Calu3 (cell line): Measurements from ENCODE around the gene FUCA2. TPM values are rescaled to one million over a fixed set of nuclear protein-coding genes. Genes with fewer than 3 reads are reported as not detected.
"Not testable (repeated sequence)": the region's sequence is repeated elsewhere in the genome, so short reads cannot be mapped to it uniquely, and the experiment has no call there.

ENCODE experiments used
- BruUV-seq: library from RNA; stranded (reverse); fragments of 400-500 nt; replicated peaks from 2 replicates; lab custom pipeline; 2021; lab: Mats Ljungman, UMichigan
- CTCF ChIA-PET: fragments of 300-600 bp; sonication (Branson Sonifier 250); formaldehyde crosslinking; loops from one replicate; lab custom pipeline; 2022; ENCODE audit warnings: antibody characterized with exemption; lab: Charles Lee
- DNase-seq: peaks from one replicate; pipeline ENCODE4 v3.0.0; 2022
- H3K27ac Mint-ChIP-seq: one replicate; pipeline ENCODE4 v1.8.0; 2022; ENCODE audit warnings: mixed read lengths; ENCODE audit not compliant: unreplicated experiment
- H3K27me3 Mint-ChIP-seq: one replicate; pipeline ENCODE4 v1.8.0; 2022; ENCODE audit warnings: mixed read lengths; ENCODE audit not compliant: unreplicated experiment
- H3K36me3 Mint-ChIP-seq: one replicate; pipeline ENCODE4 v1.8.0; 2022; ENCODE audit warnings: mild to moderate bottlenecking, moderate library complexity, mixed read lengths; ENCODE audit not compliant: insufficient read depth, unreplicated experiment
- H3K4me1 Mint-ChIP-seq: one replicate; pipeline ENCODE4 v1.8.0; 2022; ENCODE audit warnings: mild to moderate bottlenecking, low read depth, mixed read lengths; ENCODE audit not compliant: unreplicated experiment
- H3K4me3 Mint-ChIP-seq: one replicate; pipeline ENCODE4 v1.8.0; 2022; ENCODE audit warnings: mild to moderate bottlenecking, low read depth, moderate library complexity, mixed read lengths; ENCODE audit not compliant: unreplicated experiment
- H3K9me3 Mint-ChIP-seq: one replicate; pipeline ENCODE4 v1.8.0; 2022; ENCODE audit warnings: low read depth, mixed read lengths; ENCODE audit not compliant: unreplicated experiment
- intact Hi-C: fragments of 100-400 bp; cut with micrococcal nuclease; formaldehyde crosslinking; loops from one replicate; pipeline ENCODE4 v1.10.0; 2022; ENCODE audit not compliant: unreplicated experiment
- total RNA-seq: library from RNA; stranded (reverse); gene quantifications from 2 replicates; pipeline ENCODE4 v1.2.3, GENCODE V29; 2022
- TF ChIP-seq, protein P1 (sequence below): fragments of 200-600 bp; IDR thresholded peaks from one replicate; pipeline ENCODE4 v1.8.0; 2022; ENCODE audit warnings: antibody characterized with exemption; ENCODE audit not compliant: unreplicated experiment

FUCA2 gene
- total RNA-seq, 1 experiment from 2014 or later: 45.5 TPM

DNA sequence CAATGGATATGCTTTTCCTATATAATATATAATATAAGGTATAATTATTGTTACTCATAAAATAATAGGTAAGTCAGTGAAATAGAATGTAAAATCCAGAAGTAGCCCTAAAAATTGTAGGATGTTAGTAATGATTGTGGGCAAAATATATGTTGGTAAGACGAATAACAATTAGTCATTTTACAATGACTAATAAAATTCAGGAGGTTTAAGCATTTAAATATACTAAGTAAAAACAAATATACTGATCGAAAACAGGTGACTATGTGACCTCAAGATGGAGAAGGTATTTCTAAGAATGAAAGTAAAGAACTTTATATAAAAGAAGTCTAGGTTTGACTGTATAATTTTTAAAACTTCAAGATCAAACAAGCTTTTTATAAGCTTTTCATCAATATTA lies 28.9 kb downstream of the FUCA2 start:
- CTCF ChIA-PET: no interaction called here
- no TSS peak for BruUV-seq
- no peak for DNase-seq
- Mint-ChIP-seq H3K27me3 (no peaks in the 10 kb centered on the region), H3K4me1 (no peaks in the 10 kb centered on the region), H3K27ac (no peak overlapping the region), H3K9me3 (no peaks in the 10 kb centered on the region), H3K36me3 (no peaks in the 10 kb centered on the region), H3K4me3 (no peak overlapping the region)
- TF ChIP-seq, protein P1, sequence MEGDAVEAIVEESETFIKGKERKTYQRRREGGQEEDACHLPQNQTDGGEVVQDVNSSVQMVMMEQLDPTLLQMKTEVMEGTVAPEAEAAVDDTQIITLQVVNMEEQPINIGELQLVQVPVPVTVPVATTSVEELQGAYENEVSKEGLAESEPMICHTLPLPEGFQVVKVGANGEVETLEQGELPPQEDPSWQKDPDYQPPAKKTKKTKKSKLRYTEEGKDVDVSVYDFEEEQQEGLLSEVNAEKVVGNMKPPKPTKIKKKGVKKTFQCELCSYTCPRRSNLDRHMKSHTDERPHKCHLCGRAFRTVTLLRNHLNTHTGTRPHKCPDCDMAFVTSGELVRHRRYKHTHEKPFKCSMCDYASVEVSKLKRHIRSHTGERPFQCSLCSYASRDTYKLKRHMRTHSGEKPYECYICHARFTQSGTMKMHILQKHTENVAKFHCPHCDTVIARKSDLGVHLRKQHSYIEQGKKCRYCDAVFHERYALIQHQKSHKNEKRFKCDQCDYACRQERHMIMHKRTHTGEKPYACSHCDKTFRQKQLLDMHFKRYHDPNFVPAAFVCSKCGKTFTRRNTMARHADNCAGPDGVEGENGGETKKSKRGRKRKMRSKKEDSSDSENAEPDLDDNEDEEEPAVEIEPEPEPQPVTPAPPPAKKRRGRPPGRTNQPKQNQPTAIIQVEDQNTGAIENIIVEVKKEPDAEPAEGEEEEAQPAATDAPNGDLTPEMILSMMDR: no peak
- intact Hi-C loops: no loop called here

DNA sequence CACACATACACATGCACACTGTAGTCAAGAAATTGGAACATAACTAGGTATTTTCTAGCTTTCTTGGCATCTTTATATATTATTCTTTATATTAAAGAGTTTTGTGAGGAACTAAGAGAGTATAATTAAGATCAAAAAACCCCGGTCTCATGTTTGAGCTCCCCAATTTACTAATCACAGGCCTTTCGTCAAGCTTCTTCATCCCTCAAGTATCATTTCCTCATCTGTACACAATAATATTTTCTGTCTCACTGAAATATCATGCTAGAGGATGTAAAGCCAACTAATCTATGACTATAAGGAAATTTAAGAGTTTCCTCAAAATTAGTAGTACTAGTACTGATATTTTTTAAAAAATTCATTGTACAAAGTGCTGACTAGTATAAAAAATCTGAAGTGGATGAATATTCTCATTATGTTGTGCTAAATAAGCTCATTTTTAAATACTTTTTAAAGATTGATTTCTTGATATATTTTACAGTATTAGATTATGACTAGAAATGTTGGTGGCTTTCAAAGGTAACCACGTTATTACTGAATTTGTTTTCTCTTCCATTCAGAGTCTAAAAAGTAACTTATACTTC lies 32.9 kb downstream of the FUCA2 start:
- CTCF ChIA-PET: interaction anchor here (0.5 kb wide), 1 partner anchor 447 kb away, joined by 5 read pairs; no protein-coding TSS in a partner anchor
- Mint-ChIP-seq H3K4me3 (no peak overlapping the region), H3K27me3 (no peaks in the 10 kb centered on the region), H3K9me3 (no peaks in the 10 kb centered on the region), H3K27ac (no peak overlapping the region), H3K4me1 (no peaks in the 10 kb centered on the region), H3K36me3 (no peaks in the 10 kb centered on the region)
- TF ChIP-seq, protein P1: no peak
- intact Hi-C loops: no loop called here
- no peak for DNase-seq
- no TSS peak for BruUV-seq

DNA sequence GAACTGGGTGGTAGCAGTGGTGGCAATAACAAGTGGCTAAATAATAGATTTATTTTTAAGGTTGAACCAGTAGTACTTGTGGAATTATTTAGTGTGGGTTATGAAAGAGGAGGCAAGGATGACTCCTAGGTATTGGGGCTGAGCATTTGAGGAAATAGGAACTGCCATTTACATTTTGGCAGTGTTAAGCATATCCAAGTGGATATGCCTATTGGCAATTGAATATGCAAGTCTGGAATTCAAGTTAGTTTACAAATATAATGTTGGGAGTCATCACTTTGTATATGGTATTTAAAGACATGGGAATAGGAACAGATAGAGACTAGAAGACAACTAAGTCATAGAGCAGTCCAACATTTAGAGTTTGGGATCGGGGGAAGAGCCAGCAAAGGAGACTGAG lies 35.0 kb downstream of the FUCA2 start:
- Mint-ChIP-seq H3K4me3 (no peak overlapping the region), H3K27me3 (no peaks in the 10 kb centered on the region), H3K9me3 (no peaks in the 10 kb centered on the region), H3K4me1 (no peaks in the 10 kb centered on the region), H3K27ac (no peak overlapping the region), H3K36me3 (no peaks in the 10 kb centered on the region)
- CTCF ChIA-PET: no interaction called here
- intact Hi-C loops: no loop called here
- TF ChIP-seq, protein P1: no peak
- no peak for DNase-seq
- BruUV-seq: no TSS peak

DNA sequence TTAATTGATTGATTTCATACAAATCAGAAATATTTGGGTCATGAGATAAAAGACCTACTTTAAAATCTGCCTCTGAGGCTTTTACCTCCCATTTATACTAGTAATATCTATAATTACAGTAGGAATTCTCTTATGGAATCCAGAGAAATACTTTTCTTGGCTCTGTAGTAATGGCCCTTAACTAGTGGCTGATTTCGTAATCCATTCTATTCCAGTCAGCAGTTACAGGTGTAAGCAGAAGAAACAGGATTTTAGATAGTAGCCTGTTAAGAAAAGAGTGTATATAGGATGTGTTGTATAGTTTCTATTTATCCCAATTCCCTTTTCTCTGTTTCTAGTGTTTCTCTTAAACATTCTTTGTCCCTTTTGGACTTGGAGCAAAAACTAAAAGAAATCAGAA lies 39.7 kb downstream of the FUCA2 start:
- no peaks in the 10 kb centered on the region for H3K27me3 Mint-ChIP-seq
- no TSS peak for BruUV-seq
- no peak overlapping the region for H3K27ac Mint-ChIP-seq
- no peak overlapping the region for H3K4me3 Mint-ChIP-seq
- CTCF ChIA-PET: no interaction called here
- intact Hi-C loops: no loop called here
- no peaks in the 10 kb centered on the region for H3K9me3 Mint-ChIP-seq
- TF ChIP-seq, protein P1: no peak
- H3K4me1 Mint-ChIP-seq: no peaks in the 10 kb centered on the region
- DNase-seq: no peak
- no peaks in the 10 kb centered on the region for H3K36me3 Mint-ChIP-seq

DNA sequence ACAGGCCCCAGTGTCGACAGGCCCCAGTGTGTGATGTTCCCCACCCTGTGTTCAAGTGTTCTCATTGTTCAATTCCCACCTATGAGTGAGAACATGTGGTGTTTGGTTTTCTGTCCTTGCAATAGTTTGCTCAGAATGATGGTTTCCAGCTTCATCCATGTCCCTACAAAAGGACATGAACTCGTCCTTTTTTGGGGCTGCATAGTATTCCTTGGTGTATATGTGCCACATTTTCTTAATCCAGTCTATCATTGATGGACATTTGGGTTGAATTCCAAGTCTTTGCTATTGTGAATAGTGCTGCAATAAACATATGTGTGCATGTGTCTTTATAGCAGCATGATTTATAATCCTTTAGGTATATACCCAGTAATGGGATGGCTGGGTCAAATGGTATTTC lies 42.7 kb downstream of the FUCA2 start:
- BruUV-seq, intact Hi-C loops, DNase-seq, H3K27me3 Mint-ChIP-seq, H3K4me1 Mint-ChIP-seq, H3K9me3 Mint-ChIP-seq, H3K4me3 Mint-ChIP-seq, H3K27ac Mint-ChIP-seq, H3K36me3 Mint-ChIP-seq, CTCF ChIA-PET: not testable (repeated sequence)
